AG09309 (cell line): ENCODE measurements around the gene VEPH1.

Experiments used
- DNase-seq: peaks from one replicate; pipeline ENCODE4 v3.0.0-alpha.2; 2010; ENCODE audit warnings: low read depth
- H3K4me3 ChIP-seq: 2 replicates; pipeline ENCODE4 v1.5.1; 2011; ENCODE audit warnings: mild to moderate bottlenecking, low read depth, low read length, moderate library complexity; ENCODE audit not compliant: control insufficient read depth
- TF ChIP-seq, protein P1 (sequence below): IDR thresholded peaks from 2 replicates; pipeline ENCODE4 v1.5.1; 2011; ENCODE audit warnings: mild to moderate bottlenecking, low read depth, low read length, inconsistent platforms; ENCODE audit not compliant: insufficient read depth, control insufficient read depth; ENCODE audit errors: missing control alignments

VEPH1 gene

DNA sequence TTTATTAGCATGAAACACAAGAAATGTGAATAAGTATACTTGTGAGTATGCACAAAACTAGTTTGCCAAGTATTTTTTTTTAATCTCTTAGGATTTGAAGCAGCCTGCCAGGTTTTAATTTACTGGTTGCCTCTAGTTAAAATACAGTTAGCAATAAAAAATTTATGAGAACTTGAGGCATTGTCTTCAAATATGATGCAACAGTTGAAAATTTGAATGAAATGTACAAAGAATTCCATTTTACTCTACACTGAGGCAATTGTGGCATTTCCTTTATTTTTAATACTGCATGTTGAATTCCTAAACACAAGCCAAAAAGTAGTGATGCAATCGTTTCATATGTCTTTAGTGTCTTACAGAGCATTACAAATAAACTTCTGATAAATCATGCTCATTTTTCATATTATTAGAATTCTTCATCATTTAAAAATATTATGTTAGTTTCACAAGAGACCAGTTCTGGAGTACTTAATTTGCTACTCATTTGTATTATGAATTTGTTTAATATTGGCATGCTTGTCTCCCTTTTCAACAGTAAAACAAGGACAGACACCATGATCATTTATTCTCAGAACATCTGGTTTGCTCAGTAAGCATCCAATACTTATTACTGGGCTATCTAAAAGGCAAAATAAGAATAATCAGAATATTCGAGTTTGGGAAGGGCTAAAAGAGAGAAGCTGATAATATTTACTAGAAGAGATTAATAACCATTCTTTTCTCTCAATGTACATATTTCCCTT lies 191.4 kb downstream of the VEPH1 start:
- no peak overlapping the region for H3K4me3 ChIP-seq

DNA sequence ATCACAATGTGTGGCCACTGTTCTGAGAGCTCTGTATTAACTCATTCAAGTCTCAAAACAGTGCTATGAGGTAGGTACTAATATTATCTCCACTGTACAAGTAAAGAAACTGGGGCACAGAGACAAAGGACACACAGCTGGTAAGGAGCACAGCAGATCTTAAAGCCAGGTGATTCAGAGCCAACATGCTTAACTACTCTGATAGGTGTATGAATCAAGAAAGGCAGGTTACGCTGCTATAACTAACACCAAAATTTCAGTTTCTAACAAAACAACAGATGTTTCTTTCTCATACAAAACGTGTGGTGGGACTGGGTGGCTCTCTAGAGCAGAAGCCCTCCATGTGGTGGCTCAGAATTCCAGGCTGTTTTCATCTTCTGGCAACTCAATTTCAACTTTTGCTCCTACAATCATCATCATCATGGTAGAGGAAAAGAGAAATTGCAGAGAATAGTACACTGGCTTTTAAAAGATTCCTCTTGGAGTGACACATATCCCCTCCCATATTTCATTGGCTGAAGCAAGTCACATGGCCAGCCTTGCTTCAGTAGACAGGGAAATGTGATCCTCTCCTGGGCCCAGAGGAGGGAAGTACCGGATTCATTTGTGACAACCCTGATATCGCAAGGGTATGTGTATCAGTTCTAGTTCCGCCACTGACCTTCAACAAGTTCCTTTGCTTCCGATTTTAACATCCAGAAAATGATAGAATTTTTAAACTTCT lies 192.7 kb downstream of the VEPH1 start:
- H3K4me3 ChIP-seq = no peak overlapping the region
- TF ChIP-seq, protein P1, sequence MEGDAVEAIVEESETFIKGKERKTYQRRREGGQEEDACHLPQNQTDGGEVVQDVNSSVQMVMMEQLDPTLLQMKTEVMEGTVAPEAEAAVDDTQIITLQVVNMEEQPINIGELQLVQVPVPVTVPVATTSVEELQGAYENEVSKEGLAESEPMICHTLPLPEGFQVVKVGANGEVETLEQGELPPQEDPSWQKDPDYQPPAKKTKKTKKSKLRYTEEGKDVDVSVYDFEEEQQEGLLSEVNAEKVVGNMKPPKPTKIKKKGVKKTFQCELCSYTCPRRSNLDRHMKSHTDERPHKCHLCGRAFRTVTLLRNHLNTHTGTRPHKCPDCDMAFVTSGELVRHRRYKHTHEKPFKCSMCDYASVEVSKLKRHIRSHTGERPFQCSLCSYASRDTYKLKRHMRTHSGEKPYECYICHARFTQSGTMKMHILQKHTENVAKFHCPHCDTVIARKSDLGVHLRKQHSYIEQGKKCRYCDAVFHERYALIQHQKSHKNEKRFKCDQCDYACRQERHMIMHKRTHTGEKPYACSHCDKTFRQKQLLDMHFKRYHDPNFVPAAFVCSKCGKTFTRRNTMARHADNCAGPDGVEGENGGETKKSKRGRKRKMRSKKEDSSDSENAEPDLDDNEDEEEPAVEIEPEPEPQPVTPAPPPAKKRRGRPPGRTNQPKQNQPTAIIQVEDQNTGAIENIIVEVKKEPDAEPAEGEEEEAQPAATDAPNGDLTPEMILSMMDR = no peak
- no peak for DNase-seq

More for the DNA sequence above, 191.4 kb downstream of the VEPH1 start:
- DNase-seq = peak; percentile 97
- TF ChIP-seq, protein P1 = no peak

DNA sequence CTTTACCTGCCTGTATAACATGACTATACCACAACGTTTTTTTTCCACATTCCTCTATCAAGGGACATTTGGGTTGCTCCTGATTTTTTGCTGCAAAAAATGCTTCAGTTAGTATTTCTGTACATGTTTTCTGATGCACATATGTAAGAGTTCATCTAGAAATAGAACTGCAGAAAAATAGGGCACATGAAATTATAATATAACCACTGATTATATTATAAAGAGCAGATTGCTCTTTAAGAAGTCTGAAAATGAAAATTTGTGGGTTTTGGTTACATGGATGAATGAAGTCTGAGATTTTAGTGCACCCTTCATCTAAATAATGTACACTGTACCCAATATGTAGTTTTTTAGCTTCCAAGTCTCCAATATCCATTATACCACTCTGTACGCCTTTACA lies 196.7 kb downstream of the VEPH1 start:
- DNase-seq = no peak
- H3K4me3 ChIP-seq = no peak overlapping the region
- TF ChIP-seq, protein P1 = no peak

DNA sequence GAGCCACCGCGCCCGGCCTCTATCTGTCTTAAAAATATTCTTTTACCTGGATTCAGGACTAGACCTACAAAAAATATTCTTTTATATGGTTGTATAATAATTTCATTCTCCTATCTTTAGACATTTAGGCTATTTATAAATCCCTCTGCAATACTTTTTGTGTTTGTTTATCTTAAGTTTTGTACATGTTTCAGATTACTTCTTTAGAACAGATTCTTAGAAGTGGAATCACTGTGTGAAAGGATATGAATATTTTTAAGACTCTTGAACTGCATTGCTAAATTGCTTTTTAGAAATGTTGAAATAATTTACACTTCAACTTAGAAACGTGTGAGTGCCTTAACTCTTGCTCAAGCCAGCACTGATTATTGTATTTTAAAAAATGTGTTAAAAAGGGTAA lies 197.8 kb downstream of the VEPH1 start:
- TF ChIP-seq, protein P1 = no peak
- DNase-seq = no peak
- H3K4me3 ChIP-seq = no peak overlapping the region

DNA sequence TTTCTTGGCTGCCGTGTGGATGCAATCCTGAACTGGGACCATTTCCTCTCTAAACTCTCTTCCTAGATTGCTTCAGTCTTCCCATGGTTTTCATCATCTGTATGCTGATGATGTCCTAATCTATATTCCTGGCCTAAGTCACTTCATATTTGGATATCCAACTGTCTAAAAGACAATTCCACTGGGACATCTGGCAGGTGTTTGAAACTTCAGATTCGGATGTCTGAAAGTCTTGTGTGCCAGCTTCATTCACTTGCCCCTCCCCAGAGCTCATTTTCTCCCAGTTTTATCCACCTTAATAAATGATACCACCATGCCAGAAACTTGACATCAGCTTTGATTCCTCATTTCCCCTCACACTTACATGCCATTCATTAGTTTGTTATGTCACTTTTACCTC lies 201.5 kb downstream of the VEPH1 start:
- H3K4me3 ChIP-seq = no peak overlapping the region
- TF ChIP-seq, protein P1 = no peak
- DNase-seq = no peak

DNA sequence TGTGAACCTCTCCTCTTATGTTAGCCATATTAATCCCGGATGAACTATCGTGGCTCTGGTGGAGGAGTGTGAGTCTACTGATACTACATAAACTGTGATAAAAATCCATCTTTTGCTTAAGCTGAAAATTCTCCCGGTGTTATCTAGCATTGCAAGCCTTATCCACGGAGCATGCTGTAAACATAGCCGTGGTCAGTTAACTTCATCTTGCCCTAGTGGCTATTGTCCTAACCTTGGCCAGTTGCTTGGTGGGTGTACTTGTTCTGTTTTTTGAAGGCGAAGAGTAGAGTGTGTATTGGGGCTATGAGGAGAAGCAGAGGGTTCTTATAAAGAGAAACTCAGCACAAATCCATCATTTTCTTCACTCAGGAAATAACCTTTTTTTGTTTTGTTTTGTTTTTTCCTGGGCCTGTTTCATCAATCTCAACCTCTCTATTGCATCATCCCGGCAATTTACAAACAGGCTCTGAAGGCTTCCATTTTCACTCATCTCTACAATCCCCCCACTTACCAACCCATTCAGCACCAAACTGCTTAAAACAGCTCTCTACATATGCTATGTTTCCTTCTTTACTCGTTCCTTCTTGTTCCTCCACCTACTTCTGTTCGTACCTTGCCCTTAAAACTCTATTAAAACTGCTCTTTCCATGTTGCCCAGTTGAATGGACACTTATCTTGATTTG lies 202.1 kb downstream of the VEPH1 start:
- H3K4me3 ChIP-seq = no peak overlapping the region
- TF ChIP-seq, protein P1 = no peak
- DNase-seq = no peak
